Measurements from ENCODE around the gene MYO7B. TPM values are rescaled to one million over a fixed set of nuclear protein-coding genes. Genes with fewer than 3 reads are reported as not detected.
"Not testable (repeated sequence)": the region's sequence is repeated elsewhere in the genome, so short reads cannot be mapped to it uniquely, and the experiment has no call there.

Gene MYO7B
- total RNA-seq, 1 experiment from 2014 or later, result 28.0 TPM

DNA sequence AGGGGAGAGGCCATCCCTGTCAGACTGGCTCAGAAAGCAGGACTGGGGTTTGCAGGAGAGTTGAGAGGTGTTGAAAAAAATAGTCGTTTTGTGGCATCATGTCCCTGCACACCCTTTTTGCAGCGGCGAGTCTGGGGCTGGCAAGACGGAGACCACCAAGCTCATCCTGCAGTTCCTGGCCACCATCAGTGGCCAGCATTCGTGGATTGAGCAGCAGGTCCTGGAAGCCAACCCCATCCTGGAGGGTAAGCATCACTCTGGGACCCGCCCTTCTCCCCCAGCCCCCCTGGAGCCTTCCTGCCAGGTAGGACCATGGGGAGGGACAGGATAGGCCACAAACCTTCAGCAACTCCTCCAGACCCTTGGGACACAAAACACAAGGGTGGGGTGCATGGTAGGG lies 34.2 kb downstream of the MYO7B start:
- H2AFZ ChIP-seq (ENCODE audit: low read length), result no peak overlapping the region
- H4K20me1 ChIP-seq (ENCODE audit: low read length), result no peaks in the 10 kb centered on the region
- H3K4me1 ChIP-seq (ENCODE audit: insufficient read depth, low read length), result peaks cover 12% of the 10 kb centered on the region
- no peak for ATAC-seq
- no peaks in the 10 kb centered on the region for H3K79me2 ChIP-seq (ENCODE audit: low read length)
- H3K4me2 ChIP-seq (ENCODE audit: low read length), result peak overlapping the region; percentile 35
- BruUV-seq (replicated peaks), result no TSS peak
- POLR2A ChIA-PET (ENCODE audit: unreplicated experiment), result interaction anchor here (0.7 kb wide), 1 partner anchor 78 kb away, joined by 9 read pairs; no protein-coding TSS in a partner anchor
- H3K27me3 ChIP-seq (ENCODE audit: low read length), result no peaks in the 10 kb centered on the region
- intact Hi-C loops (cut with micrococcal nuclease), result no loop called here
- H3K36me3 ChIP-seq (ENCODE audit: low read depth, low read length), result no peaks in the 10 kb centered on the region
- TF ChIP-seq, protein P1, sequence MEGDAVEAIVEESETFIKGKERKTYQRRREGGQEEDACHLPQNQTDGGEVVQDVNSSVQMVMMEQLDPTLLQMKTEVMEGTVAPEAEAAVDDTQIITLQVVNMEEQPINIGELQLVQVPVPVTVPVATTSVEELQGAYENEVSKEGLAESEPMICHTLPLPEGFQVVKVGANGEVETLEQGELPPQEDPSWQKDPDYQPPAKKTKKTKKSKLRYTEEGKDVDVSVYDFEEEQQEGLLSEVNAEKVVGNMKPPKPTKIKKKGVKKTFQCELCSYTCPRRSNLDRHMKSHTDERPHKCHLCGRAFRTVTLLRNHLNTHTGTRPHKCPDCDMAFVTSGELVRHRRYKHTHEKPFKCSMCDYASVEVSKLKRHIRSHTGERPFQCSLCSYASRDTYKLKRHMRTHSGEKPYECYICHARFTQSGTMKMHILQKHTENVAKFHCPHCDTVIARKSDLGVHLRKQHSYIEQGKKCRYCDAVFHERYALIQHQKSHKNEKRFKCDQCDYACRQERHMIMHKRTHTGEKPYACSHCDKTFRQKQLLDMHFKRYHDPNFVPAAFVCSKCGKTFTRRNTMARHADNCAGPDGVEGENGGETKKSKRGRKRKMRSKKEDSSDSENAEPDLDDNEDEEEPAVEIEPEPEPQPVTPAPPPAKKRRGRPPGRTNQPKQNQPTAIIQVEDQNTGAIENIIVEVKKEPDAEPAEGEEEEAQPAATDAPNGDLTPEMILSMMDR (conservative IDR thresholded peaks at IDR 0.05; ENCODE audit: low read depth, low read length), result no peak
- TF ChIP-seq EZH2phosphoT487 (IDR thresholded peaks at IDR 0.05; ENCODE audit: borderline replicate concordance, low read length), result no peak
- no peak for TF ChIP-seq EZH2 (IDR thresholded peaks at IDR 0.05; ENCODE audit: low read length, unreplicated experiment)
- no peak overlapping the region for H3K4me3 ChIP-seq (ENCODE audit: low read length)
- no peak overlapping the region for H3K27ac ChIP-seq (ENCODE audit: low read length)
- no peak overlapping the region for H3K9ac ChIP-seq (ENCODE audit: low read length)
- CTCF ChIA-PET, result no interaction called here
- no peak for DNase-seq
- no peaks in the 10 kb centered on the region for H3F3A ChIP-seq (ENCODE audit: low read length, unreplicated experiment)
- no peaks in the 10 kb centered on the region for H3K9me2 ChIP-seq (replicated peaks; ENCODE audit: low read length)
- H3K9me3 ChIP-seq (ENCODE audit: low read length), result no peaks in the 10 kb centered on the region

DNA sequence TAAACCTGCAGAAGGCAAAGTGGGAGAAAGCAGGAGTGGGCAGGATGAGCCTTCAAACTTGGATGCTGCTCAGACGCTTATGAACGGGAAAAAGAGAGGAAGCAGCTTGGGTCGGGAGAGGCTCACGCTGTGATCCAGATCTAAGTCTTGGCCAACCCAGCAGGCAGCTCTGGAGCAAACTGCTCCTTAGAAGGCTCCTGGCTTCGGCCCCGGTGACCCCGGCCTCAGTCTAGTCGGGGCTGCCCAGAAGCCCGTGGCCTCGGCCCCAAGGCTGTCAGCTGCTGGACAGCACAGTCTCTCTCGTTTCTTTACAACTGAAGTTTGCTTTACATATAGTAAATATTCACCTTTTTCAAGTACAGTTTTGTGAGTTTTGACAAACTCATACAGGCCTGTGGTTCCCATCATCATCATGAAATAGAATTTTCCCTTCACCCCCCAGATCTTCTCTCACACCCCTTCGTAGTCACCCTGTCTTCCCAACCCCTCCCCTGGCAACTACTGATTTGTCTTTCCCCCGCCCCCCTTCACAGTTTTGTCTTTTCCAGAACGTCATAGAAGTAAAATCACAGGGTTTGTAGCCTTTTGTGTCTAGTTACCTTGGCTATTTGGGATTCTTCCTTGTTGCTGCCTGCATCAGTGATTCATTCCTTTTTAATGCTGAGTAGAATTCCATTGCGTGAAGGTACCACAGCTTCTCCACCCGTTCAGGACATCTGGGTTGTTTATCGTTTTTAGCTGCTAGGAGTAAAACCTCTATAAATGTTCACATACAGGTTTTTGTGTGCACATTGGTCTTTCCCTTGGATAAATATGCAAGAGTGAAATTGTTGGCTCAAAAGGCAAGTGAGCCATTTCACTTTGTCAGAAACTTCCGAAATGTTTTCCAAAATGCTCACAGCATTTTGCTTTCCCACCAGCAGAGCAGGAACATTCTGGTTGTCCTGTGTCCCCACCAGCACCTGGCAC lies 35.1 kb downstream of the MYO7B start:
- Histone ChIP-seq H3F3A (ENCODE audit: low read length, unreplicated experiment) (no peaks in the 10 kb centered on the region), H3K9me3 (ENCODE audit: low read length) (no peaks in the 10 kb centered on the region), H3K4me3 (ENCODE audit: low read length) (no peak overlapping the region), H3K9me2 (replicated peaks; ENCODE audit: low read length) (no peaks in the 10 kb centered on the region), H3K27me3 (ENCODE audit: low read length) (no peaks in the 10 kb centered on the region), H3K4me1 (ENCODE audit: insufficient read depth, low read length) (peaks cover 12% of the 10 kb centered on the region), H4K20me1 (ENCODE audit: low read length) (no peaks in the 10 kb centered on the region), H3K27ac (ENCODE audit: low read length) (no peak overlapping the region), H3K4me2 (ENCODE audit: low read length) (no peak overlapping the region), H3K36me3 (ENCODE audit: low read depth, low read length) (no peaks in the 10 kb centered on the region), H3K79me2 (ENCODE audit: low read length) (no peaks in the 10 kb centered on the region), H2AFZ (ENCODE audit: low read length) (no peak overlapping the region), H3K9ac (ENCODE audit: low read length) (no peak overlapping the region)
- no TSS peak for BruUV-seq (replicated peaks)
- POLR2A ChIA-PET (ENCODE audit: unreplicated experiment), result no interaction called here
- intact Hi-C loops (cut with micrococcal nuclease), result no loop called here
- CTCF ChIA-PET, result no interaction called here
- DNase-seq, result no peak
- ATAC-seq, result no peak
- TF ChIP-seq EZH2 (IDR thresholded peaks at IDR 0.05; ENCODE audit: low read length, unreplicated experiment) (no peak), EZH2phosphoT487 (IDR thresholded peaks at IDR 0.05; ENCODE audit: borderline replicate concordance, low read length) (no peak)
- TF ChIP-seq, protein P1 (conservative IDR thresholded peaks at IDR 0.05; ENCODE audit: low read depth, low read length), result no peak

DNA sequence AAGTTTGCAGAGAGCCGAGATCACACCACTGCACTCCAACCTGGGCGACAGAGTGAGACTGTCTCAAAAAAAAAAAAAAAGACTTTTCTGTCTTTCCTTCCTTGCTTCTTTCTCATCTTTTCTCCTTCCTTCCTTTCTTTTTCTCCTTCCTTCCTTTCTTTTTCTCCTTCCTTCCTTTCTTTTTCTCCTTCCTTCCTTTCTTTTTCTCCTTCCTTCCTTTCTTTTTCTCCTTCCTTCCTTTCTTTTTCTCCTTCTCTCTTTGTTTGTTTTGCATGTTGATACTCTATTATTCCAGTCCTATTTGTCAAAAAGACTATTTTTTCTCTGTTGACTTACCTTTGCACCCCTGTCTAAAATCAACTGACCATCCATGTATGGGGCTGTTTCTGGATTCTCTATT lies 36.9 kb downstream of the MYO7B start:
- H3K27ac ChIP-seq (ENCODE audit: low read length); H2AFZ ChIP-seq (ENCODE audit: low read length); CTCF ChIA-PET; POLR2A ChIA-PET (ENCODE audit: unreplicated experiment); H3K4me2 ChIP-seq (ENCODE audit: low read length); H3K79me2 ChIP-seq (ENCODE audit: low read length); ATAC-seq; BruUV-seq (replicated peaks); H3K4me3 ChIP-seq (ENCODE audit: low read length); H3F3A ChIP-seq (ENCODE audit: low read length, unreplicated experiment); intact Hi-C loops (cut with micrococcal nuclease); H3K9me3 ChIP-seq (ENCODE audit: low read length); H3K9me2 ChIP-seq (replicated peaks; ENCODE audit: low read length); H3K27me3 ChIP-seq (ENCODE audit: low read length); H4K20me1 ChIP-seq (ENCODE audit: low read length); H3K9ac ChIP-seq (ENCODE audit: low read length); H3K36me3 ChIP-seq (ENCODE audit: low read depth, low read length); DNase-seq: not testable (repeated sequence)
- H3K4me1 ChIP-seq (ENCODE audit: insufficient read depth, low read length), result peaks cover 15% of the 10 kb centered on the region
